A673 (cell line): ENCODE measurements around the gene SHROOM4.

ENCODE experiments used
- EZH2 ChIP-seq: fragments of 200-600 bp; sonication (generic); IDR thresholded peaks from 2 replicates; pipeline ENCODE4 v1.6.1; 2017; ENCODE audit warnings: borderline replicate concordance, low read depth, mild to moderate bottlenecking, mixed read lengths, antibody characterized with exemption, low read length; ENCODE audit not compliant: poor library complexity, severe bottlenecking
- TF ChIP-seq, protein P1 (sequence below): fragments of 300-800, 200-600 bp; sonication (generic); conservative IDR thresholded peaks from 2 replicates; pipeline ENCODE4 v1.5.1; 2017; ENCODE audit warnings: low read depth, mild to moderate bottlenecking, antibody characterized with exemption, low read length, moderate library complexity, mixed read lengths

- no peak for TF ChIP-seq EZH2
- TF ChIP-seq, protein P1, sequence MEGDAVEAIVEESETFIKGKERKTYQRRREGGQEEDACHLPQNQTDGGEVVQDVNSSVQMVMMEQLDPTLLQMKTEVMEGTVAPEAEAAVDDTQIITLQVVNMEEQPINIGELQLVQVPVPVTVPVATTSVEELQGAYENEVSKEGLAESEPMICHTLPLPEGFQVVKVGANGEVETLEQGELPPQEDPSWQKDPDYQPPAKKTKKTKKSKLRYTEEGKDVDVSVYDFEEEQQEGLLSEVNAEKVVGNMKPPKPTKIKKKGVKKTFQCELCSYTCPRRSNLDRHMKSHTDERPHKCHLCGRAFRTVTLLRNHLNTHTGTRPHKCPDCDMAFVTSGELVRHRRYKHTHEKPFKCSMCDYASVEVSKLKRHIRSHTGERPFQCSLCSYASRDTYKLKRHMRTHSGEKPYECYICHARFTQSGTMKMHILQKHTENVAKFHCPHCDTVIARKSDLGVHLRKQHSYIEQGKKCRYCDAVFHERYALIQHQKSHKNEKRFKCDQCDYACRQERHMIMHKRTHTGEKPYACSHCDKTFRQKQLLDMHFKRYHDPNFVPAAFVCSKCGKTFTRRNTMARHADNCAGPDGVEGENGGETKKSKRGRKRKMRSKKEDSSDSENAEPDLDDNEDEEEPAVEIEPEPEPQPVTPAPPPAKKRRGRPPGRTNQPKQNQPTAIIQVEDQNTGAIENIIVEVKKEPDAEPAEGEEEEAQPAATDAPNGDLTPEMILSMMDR = no peak
Observed at GRCh38 chrX:50805276-50805675, 8.7 kb downstream of the SHROOM4 start.
